NK-92 (cell line): ENCODE measurements around the gene KIF2C.
"Not testable (repeated sequence)": the region's sequence is repeated elsewhere in the genome, so short reads cannot be mapped to it uniquely, and the experiment has no call there.

ENCODE experiments used
- DNase-seq: peaks from one replicate; lab custom pipeline; 2025; ENCODE audit not compliant: unreplicated experiment; lab: John Stamatoyannopoulos, UW

KIF2C gene

DNA sequence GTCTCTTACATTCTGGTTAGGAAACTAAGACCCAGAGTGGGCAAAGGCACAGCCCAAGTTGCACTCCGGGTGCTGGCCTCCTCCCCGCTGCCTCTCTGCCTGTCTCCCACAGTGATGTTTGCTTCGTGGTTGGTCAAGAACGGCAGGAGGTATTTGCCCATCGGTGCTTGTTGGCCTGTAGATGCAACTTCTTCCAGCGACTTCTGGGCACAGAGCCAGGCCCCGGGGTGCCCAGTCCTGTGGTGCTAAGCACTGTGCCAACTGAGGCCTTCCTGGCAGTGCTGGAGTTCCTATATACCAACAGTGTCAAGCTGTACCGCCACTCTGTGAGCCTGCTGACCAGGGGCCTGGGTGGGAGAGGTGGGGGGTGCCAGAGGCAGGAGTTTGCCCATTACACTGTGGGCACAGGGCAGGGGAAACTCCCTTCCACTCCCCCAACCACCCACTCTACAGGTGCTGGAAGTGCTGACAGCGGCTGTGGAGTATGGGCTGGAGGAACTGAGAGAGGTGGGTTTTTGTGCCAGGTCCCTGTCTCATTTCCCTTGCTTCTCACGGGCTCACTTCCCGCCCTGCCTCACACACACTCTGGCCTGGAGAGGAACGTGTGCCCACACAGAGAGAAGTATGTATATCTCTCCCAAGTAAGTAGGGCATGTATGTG, 70.6 kb downstream of the KIF2C start:
- no peak for DNase-seq

GRCh38 chr1:44810762-44811105, 71.1 kb downstream of the KIF2C start:
- not testable (repeated sequence) for DNase-seq

DNA sequence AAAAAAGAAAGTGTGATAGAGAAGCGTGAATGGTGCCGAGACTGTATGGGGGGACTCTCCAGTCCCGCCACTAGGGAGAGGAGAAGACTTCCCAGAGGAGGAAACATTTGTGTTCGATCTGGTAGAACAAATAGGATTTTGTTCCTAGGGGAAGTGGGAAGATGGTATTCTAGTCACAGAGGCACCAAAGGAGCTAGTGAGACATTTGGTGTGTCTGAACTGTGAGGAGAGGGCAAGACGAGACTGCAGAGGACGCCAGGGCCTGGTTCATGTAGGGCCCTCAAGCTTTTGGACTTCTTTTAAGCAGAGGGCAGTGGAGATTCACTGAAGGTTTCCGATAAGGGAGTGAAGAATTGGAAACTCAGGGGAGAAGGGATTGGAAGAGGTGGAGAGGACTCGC, 71.6 kb downstream of the KIF2C start:
- DNase-seq, result no peak

GRCh38 chr1:44812822-44813543, 73.3 kb downstream of the KIF2C start:
- DNase-seq, result no peak

GRCh38 chr1:44815926-44816325, 76.3 kb downstream of the KIF2C start:
- not testable (repeated sequence) for DNase-seq

GRCh38 chr1:44817307-44817706, 77.7 kb downstream of the KIF2C start:
- no peak for DNase-seq
